HG03159 (cell line): Measurements from ENCODE around the gene HAPSTR1.

Experiments used
- ATAC-seq: cut with Tn5 transposase; IDR thresholded peaks from one replicate; pipeline ENCODE4 v1.9.1; 2021; ENCODE audit warnings: mild to moderate bottlenecking, moderate library complexity; ENCODE audit not compliant: unreplicated experiment

The HAPSTR1 gene

GRCh38 chr16:9122342-9122741 lies 30.9 kb downstream of the HAPSTR1 start:
- no peak for ATAC-seq

DNA sequence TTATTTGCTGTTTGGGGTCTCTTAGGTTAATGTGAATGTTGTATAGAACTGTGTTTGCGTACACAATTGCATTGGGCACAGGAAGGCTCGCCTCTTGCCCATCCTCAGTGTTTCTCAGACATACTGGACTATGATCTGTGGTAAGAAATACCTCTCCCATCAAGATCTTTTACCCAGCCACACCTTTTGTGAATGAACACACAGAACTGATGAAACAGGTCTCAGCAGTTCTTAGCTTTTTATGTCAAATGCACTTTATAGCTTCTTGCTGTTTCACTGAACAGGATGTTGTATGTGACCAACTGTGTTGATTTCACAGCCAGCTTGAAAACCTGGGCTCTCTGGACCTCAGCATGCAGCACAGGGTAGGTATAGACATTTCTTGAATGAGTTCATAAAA lies 31.5 kb downstream of the HAPSTR1 start:
- no peak for ATAC-seq

DNA sequence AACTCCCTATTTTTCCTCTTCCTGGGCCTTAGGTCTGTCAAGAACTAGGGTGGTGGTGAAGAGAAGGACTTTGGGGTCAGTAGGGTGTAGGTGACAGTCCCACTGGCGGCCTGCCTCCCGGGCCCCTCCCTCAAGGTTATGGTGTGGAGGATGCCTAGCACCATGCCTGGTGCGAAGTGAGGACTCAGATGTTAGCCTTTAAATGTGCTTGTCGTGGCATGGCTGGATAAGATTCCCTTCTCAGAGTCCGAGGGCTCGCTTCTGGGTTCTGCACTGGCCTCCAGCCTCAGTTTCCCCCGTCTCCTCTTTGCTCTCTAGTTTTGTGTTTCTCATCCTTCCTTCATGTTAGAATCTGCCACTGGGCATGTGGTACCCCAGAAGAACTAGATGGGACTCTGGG lies 32.0 kb downstream of the HAPSTR1 start:
- ATAC-seq, result no peak

DNA sequence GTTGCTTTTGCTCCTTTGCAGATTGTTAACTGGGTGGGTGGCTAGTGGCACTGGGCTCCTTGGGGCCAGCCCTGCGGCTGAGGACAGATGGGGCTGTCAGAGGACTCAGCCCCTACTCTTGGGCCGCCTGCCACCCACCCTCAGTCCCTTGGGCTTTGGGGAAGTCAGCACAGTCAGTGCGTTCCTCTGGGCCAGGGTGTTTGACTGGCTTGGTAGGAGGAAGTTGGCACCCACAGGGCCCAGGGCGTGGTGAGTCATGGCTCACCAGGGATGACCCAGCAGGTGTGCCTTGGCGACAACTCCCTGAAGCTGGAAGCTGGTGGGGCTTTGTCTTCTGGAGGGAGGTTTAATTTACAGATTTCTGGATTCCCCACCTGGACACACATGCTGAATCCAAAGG lies 32.4 kb downstream of the HAPSTR1 start:
- no peak for ATAC-seq

DNA sequence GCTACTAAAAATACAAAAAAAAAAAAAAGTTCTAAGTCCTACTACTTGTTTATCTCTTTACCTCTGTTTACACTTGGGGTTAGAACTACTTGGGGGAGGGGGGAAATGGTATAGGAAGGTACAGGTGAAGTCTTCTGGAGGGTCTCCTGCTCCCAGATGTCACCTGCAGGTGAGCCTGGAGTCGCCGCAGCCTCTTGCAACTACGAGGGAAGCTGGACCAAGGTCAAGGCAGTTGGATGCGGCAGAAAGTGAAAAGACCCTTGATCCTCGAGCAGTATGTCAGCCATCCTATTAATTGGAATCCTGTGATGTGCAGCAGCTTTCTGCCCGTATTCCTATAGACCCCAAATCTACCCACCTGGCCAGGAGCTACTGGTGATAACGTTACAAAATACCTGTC lies 33.0 kb downstream of the HAPSTR1 start:
- no peak for ATAC-seq

DNA sequence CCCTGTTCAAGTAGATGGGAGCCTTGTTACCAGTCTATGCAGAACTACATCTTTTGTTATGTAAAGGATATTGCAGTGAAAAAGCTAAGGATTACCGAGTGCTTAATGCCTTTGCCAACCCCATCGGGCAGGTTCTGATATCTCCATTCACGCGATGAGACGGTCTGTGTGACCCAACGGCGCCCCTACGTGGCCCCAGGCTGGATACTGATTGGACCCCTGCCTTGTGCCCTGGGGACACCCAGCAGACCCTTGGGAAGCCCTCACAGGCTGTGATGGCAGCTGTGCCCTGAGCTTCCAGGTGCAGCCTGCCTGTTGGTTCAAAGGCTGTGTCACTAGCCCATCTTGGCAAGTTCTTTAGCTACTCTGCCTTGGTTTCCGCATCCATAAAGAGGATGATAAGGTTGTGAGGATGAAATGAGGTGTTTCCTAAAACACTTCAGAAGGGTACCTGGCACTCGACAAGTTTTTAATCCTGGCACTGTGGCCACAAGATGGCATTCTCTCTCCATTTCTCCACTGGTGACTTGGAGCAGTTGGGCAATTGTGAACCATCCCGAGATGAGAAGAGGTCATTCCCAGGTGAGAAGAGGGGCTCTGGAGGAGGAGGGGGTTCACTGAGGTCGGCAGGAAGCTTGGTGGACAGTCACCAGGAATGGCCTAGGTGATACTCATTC lies 33.6 kb downstream of the HAPSTR1 start:
- ATAC-seq, result no peak

GRCh38 chr16:9125658-9126505 lies 34.4 kb downstream of the HAPSTR1 start:
- ATAC-seq, result no peak

GRCh38 chr16:9126609-9127008 lies 35.2 kb downstream of the HAPSTR1 start:
- no peak for ATAC-seq

DNA sequence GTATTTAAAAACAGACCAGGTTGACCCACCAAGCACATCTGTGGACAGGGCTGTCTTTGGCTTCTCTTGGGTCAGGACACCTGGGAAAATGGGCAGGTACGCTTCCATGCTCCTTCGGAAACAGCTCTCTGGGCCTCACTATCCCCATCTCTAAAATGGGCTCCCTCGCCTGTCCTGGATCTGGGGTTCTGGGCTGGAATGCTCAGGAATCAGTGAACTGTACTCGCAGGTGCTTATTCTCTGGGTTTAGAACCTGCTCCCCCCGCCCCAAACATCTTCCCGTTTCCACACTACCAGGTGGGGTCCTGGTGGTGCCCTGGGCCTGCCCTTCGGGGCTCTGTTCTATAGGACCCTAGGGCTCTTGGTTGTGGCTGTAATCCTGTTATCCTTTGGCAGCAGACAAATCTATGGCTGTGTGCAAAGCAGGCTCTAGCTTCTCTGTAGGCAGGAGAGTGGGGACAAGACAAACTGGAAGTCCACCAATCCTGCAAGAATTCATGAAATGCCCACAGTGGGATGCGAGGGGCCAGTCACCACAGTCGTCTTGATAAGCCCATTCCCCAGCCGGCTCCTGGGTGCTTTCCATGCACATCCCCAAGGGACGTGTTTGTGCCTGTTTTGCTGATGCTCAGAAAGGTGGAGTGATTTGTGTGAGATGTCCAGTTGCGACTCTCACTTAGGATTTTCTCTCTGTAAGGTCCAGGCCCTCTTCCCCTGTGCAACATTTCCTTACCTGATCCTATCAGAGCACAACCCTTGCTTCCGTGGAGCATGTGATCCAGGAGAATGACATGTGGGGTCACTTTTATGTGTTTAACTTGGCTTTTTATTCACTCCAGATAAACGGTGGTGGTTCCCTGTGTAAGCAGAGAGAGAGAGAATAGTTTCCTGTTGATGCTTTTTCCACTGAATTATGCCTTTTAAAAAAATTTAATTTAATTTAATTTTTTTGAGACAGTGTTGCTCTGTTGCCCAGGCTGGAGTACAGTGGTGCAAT lies 37.2 kb downstream of the HAPSTR1 start:
- ATAC-seq, result no peak

GRCh38 chr16:9134306-9134705 lies 42.9 kb downstream of the HAPSTR1 start:
- ATAC-seq, result no peak

GRCh38 chr16:9134739-9135138 lies 43.3 kb downstream of the HAPSTR1 start:
- peak; percentile 46 for ATAC-seq

- ATAC-seq, result peak; percentile 52
Measured at GRCh38 chr16:9135797-9136196, 44.4 kb downstream of the HAPSTR1 start.

DNA sequence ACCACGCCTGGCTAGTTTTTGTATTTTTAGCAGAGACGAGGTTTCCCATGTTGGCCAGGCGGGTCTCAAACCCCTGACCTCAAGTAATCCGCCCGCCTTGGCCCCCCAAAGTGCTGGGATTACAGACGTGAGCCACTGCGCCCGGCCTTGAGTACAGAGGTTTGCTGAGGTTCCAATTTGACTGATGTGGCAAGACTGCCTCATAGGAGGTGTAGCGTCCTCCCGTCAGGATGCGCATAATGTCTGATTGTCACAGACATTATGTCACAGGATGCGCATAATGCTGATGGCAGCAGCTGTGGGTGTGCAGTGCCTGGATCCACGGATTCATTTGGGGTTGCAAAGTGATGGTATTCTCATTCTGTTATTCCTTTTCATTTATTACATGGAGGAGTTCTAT lies 45.2 kb downstream of the HAPSTR1 start:
- ATAC-seq, result no peak

- ATAC-seq, result no peak
Measured at GRCh38 chr16:9138021-9138680, 46.7 kb downstream of the HAPSTR1 start.

GRCh38 chr16:9138731-9139501 lies 47.5 kb downstream of the HAPSTR1 start:
- no peak for ATAC-seq

GRCh38 chr16:9139965-9140364 lies 48.5 kb downstream of the HAPSTR1 start:
- peak; percentile 65 for ATAC-seq
